HG03064 (cell line): ENCODE results near the gene EFS.
"Not testable (repeated sequence)": the region's sequence is repeated elsewhere in the genome, so short reads cannot be mapped to it uniquely, and the experiment has no call there.

Source experiments
- ATAC-seq: cut with Tn5 transposase; IDR thresholded peaks from one replicate; pipeline ENCODE4 v1.9.1; 2021; ENCODE audit warnings: low read depth; ENCODE audit not compliant: unreplicated experiment

EFS gene

DNA sequence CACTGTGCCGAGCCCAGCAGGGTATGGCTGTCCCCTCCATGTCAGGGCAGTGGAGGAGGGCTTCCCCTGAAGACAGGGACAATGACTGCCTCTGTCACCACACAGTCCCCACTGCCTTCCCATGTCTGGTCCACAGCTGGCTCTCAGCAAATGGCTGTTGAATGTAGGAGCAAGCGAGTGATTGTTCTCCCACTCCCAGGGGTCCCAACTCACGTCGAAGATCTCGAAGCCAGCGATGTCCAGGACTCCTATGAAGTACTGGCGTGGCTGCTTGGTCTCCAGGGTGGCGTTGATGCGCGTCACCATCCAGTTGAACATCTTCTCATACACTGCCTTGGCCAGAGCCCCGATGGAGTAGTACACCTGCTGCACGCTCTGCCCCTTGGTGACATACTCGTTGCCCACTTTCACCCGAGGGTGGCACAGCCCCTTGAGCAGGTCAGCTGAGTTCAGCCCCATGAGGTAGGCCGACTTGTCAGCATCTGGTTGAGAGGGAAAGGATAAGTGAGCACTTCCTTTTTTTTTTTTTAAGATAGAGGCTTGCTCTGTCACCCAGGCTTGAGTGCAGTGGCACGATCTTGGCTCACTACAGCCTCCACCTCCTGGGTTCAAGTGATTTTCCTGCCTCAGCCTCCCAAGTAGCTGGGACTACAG lies 35.7 kb upstream of the EFS start:
- ATAC-seq = not testable (repeated sequence)

DNA sequence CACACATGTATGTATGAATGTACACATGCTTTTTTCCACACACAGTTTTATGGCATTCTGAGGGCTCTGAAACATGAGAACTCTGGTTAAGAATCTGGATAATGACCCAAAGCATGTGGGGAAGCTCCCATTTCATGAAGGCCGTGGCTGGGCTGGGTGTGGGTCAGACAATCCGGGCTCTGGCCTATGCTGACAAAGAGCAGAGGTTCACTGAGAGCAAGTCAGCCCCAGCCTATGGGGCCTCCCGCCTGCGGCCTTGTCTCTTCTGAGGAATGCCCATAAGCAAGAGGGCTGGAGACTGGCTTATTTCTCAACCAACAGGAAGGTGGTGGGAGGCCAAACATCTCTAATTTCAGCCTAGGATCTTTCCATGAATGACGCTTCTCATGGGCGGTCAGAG lies 34.6 kb upstream of the EFS start:
- ATAC-seq = no peak

DNA sequence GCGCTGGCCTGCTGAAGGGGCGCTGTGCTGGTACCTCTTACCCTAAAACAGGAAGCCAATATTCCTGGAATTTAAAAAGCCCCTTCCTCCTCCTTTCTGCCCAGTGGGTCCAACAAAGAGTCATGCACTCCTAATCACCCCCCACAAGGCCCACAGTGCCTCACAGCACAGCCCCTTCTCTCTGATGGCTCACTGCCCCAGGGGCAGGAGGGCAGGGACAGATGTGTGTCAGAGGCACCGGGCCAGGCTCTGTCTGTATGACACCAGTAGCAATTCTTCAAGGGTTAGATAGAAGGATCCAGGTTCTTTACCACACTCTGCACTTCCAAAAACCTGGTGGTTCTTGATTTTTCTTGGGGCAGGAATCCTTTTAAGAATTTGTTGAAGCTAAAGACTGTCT lies 34.2 kb upstream of the EFS start:
- ATAC-seq = no peak

DNA sequence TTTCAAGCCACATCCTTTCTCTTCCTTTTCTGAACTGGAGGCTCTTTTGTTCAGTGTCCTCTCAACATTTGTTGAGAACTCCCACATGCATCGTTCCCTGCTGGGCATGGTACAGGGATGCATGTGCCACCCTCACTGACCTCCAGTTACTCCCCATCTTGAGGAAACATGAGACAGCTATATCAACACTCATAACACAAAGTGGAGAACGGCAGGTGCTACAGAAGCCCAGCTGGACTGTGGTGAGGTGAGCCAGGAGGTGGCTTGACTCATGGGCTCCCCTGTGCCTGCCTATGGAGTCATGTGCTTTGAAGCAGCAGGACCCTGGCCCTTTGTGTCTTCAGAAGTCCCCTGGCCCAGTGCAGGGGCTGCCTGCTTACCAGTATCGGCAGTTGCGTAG lies 33.4 kb upstream of the EFS start:
- no peak for ATAC-seq

DNA sequence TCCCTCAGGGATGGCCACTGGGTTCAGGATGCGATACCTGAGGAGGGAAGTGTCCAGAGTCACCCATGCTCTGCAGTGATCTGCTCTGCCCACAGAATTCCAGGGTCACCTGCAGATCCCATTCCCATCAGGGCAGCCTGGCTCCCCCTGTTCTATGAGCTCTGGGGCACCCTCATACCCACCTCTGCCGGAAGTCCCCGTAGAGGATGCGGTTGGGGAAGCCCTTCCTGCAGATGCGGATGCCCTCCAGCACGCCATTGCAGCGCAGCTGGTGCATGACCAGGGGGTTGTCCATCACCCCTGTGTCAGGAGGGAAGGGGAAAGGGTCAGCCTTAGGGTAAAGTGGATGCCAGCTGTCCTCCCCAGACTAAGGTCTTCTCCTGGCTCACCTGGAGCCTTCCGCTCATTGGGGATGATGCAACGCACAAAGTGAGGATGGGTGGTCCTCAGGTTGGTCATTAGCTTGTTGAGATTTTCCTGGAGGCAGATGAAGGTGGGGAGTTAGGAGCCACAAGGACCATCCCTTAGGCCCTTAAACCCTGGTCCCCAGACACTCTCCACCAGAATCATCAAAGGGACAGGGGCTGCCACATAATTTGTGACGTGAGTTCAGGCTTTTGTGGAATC lies 31.9 kb upstream of the EFS start:
- ATAC-seq = no peak

DNA sequence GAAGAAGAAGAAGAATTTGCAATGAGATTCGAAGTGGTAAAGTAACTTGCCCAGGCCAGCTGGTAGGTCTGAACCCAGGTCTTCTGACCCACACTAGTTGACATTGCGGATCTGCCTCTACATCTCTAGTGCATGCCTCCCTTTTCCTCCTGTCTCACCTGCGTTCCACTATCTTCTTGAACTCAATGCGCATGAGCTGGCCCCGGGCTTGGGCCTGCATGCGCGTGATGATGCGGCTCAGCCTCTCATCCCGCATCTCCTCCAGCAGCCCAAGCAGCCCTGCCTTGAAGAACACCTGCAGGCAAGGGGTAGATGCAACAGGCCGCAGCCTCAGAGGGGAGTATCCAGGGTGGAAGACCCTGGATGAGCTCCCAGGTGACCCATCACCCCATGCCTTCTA lies 31.2 kb upstream of the EFS start:
- ATAC-seq = no peak

DNA sequence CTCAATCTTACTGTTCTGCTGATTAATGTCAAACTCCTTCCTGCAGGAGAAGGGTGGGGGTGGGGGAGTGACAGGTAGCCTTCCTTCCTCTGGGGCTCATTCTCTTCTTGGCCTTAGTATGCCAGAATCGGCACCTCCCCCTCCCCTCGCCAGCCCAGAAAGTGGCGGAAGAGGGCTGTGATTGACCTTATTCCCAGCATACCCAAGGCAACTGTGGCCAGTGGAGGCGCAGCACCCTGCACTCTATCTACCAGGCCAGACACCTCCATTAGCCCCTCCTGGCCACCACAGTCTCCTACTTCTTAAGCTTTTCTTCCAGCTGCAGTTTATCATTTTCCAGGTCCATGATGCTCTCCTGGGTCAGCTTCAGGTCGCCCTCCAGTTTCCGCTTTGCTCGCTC lies 27.6 kb upstream of the EFS start:
- ATAC-seq = no peak

DNA sequence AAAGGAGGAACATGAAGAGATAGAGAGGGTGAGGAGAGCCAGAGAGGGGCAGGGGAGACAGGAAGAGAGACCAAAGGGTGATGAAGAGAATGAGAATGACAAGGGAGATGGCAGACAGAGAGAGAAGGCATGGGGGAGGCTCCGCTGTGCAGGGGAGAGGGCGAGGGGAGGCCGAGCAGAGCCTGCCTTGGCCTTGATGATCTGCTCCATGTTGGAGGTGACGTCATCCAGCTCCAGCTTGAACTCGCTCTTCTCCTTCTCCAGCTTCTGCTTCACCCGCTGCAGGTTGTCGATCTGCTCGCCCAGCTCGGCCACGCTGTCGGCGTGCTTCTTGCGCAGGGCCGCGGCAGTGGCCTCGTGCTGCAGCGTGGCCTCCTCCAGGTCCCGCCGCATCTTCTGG lies 24.9 kb upstream of the EFS start:
- ATAC-seq = not testable (repeated sequence)

DNA sequence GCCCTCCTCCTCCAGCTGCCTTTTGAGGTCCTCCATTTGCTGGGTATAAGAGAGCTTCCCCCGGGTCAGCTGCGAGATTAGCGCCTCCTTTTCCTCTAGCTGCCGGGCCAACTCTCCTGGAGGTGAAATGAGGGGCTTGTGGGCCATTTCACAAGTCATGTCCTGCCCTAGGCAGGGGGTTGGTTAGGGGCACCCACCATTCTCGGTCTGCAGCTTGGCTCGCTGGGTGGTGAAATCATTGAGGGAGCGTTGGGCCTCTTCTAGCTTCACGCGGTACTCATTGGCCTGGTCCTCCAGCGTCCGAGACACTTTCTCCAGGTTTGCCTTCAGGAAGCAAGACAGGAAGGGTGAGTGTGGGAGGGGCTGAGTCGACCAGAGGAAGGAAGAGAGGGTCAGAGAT lies 24.4 kb upstream of the EFS start:
- no peak for ATAC-seq

DNA sequence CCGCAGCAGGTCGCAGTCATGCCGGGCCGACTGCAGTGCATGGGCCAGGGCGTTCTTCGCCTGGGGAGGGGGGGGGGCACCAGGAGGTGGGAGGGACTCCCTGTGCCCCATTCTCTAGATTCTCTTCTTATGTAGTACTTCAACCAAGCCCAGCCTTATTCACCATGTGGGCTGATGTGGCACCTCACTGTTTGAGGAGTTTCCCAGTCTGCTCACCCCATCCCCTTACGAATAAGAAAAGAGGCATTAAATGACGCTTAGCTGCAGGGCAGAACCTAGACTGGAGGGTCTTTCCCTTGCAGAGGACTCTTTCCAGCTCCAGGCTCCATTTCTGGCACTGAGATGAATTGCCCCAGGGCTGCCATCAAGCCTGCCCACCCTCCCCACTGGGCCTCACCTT lies 24.0 kb upstream of the EFS start:
- no peak for ATAC-seq

DNA sequence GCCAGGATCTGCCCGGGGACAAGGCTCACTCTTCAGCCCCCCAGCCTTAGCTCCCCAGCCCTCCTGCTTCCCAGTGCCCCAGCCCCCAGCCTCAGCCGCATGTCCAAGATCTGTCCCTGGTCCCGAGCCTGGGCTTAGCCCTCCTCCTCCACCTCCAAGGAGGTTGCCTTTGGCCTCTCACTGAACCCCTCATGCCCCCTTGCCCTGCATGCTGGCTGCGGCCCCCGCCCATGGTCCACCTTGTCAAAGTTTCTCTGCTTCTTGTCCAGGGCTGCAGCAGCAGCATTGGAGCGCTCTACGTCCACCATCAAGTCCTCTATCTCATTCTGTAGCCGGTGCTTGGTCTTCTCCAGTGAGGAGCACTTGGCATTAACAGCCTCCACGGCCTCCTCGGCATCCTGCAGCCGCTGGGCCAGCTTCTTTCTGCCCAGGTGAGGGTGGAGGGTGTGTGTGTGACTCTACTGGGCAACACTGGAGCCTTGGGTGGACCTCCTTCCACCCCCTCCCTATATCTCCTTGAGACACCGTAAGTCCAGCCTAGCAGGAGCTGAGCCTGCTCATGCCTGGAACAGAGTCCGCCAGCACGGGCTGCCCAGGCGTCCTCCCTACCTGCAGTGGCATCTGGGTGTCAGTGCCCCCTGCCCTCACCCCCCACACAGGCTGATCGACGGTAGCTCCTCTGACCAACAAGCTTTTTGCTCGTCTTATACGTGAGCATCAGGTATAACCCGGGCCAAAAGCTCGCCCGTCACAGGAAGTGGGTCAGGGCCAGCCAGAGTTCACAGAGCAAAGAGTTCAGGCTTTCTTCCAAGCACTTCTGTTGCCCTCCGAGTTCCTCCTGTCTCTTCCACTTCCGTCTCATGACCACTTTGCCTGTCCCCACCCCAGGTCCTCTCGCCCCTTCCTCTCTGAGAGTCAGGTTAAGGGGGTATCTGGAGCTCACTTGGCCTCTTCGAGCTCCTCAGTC lies 23.2 kb upstream of the EFS start:
- no peak for ATAC-seq

DNA sequence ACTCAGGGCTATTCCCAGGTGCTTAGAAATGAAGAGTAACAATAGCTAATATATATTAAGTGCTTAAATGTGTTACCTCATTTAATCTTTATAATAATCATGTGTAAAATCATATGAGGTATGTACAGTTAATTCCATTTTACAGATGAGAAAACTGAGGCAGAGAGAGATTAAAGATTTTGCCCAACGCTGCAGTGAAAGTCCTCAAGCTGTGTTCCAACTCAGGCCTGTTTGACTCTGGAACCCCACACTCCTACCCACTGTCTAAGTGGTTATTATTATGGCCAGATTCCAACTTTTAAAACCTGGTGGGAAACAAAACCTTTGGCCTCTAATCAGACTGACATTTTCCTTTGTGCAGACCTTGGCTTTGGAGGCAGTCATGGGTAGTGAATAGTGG lies 22.0 kb upstream of the EFS start:
- ATAC-seq = no peak

DNA sequence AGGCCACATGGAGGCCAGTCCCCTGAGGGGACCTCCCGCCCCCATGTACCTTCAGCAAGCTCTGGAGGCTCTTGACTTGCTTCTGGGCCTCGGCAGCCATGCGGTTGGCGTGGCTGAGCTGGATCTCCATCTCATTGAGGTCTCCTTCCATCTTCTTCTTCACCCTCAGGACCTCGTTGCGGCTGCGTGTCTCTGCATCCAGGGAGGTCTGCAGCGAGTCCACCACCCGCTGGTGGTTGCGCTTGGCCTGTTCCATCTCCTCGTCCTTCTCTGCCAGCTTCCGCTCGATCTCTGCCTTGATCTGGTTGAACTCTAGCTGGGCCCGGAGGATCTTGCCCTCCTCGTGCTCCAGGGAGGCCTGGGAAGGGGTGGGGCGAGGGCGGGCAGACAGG lies 21.3 kb upstream of the EFS start:
- ATAC-seq = not testable (repeated sequence)

DNA sequence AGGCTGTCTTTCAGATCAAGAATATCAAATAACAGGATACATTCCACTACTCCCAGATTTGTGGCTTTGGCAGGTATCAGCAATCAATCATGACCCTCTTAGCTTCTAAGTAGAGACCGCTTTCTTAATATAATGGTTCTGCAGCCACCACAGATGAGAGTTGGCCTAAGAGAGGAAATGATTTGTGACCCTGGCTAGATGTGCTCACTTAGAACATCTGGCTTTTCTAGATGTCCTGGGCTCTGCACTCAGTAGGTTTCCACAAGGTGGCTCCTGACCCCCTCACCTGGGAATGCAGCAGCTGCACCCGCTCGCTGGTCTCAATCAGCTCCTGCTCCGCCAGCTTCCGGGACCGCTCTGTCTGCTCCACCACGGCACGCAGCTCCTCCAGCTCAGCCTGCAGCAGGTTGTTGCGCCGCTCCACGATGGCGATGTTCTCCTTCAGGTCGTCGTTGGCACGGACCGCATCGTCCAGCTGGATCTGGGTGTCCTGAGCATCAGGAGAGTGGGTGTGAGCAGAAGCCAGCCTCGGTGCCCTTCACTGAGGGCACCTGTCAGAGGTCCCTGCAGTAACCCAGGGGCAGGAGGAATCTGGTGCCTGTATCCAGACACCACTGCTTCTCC lies 20.8 kb upstream of the EFS start:
- ATAC-seq = no peak

DNA sequence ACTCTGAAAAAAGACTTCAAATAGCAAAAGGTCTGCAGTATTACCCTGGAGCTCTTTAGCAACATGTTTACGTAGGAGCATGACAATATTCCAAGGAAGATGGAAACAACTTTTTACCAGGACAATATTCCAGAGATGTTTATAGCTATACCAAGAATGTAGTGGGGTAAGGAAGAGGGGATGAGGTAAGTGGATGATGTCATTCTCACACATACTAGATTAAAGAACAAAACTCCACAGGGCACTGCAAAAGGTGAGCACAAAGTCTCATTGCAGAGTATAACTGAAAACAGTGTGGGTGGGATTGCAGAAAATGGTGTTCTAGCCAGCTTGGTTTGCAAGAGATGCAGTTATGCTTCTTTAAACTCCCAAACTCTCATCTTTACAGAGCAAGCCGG lies 20.3 kb upstream of the EFS start:
- ATAC-seq = no peak

DNA sequence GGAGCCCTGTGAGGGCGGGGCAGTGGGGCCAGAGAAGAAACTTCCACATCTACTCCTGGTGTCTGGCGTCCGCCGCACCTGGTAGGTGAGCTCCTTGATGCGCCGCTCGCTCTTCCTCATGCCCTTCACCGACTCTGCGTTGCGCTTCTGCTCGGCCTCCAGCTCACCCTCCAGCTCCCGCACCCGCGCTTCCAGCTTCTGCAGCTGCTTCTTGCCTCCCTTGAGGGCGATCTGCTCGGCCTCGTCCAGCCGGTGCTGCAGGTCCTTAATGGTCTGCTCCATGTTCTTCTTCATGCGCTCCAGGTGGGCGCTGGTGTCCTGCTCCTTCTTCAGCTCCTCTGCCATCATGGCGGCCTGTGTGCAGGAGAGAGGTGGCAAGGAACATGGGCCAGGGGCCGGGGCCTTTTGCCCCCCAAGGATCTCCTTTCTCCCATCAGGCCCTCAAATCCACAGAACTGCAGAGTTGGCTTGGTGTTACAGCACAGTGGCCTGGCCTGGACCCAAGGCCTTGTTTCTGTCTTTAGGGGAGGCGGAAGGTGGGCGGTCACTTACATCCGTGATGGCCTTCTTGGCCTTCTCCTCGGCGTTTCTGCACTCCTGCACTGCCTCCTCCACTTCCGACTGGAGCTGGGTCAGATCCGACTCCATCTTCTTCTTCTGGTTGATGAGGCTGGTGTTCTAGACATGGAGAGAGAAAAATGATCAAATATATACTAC lies 19.6 kb upstream of the EFS start:
- no peak for ATAC-seq

DNA sequence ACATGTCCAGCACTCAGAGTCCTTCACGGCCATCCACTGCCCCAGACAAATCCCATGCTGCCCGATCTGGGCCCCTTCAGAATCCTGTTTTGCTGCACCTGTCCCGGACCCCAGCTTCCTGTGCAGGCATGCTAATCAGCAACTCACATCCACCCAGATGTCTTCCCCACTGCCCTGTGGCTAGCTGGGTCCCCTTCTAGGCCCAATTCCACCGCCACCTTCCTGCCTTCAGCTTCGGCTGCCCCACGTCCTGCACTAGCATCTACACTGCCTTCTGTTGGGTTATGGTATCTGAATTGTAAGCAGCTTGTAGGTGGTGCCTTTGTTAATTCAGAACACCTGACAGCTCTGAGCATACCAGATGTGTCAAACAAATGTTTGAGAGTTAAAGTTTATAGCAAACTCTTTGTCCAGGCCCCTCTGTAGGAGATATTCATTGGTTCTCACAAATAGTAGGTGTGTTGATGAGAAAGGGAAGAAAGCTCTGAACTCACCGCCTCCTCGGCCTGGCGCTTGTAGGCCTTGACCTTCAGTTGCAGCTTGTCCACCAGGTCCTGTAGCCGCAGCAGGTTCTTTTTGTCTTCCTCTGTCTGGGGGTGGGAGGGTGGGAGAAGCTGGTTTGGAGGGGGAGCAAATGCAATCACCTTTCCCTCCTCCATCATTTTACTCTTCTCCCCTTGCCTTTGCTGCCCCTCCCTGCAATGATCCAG lies 17.9 kb upstream of the EFS start:
- ATAC-seq = no peak

DNA sequence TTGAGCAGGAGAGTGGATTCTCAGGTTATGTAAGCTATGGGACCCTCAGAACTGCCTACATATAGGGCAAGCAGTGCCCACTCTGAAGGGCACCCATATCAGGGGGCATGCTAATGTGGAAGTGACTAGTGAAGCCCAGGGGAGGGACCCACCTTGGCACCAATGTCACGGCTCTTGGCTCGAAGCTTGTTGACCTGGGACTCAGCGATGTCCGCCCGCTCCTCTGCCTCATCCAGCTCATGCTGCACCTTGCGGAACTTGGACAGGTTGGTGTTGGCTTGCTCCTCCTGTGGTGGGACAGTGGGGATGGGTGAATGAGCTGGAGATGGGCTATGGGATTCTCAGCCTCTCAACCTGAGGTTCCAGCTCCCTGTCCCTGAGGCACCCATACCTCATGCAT lies 17.3 kb upstream of the EFS start:
- ATAC-seq = no peak

DNA sequence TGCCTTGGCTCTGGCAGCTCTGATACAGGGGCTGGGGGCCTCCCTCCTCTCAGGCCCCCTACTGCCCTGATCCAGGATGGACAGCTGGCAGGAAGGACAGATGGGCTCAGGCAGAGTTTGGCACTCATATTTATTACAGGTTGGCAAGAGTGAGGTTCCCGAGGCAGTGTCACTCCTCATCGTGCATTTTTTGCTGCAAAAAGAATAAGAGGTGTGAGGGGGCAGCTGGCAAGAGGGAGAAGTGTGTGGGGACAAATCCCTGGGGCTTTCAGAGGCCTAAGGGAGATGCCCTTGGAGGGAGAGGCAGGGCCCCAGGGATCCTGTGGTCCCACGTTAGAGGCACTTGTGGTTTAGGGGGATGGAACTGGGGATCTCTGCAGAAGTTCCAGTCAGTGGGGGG lies 16.9 kb upstream of the EFS start:
- ATAC-seq = no peak

DNA sequence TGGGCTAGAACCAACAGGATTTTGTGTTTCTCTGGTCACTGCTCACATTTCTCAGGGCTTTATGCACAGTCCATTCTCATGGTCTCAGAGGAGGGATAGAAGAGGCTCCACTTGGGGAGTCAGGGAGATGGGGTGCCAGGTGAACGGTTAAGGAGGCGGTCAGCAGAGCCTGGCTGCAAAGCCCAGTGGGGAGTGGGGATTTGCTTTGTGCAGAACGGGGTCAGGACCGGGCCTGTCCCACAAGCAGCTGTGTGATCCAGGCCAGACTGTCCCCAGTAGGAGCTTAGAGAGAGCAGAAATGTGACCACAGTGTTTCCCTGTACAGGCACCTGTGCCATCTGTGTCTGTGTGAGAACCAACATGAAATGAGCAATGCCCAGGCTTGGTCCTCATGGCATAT lies 16.0 kb upstream of the EFS start:
- no peak for ATAC-seq
